ENCODE results near the gene COG8.
"Not testable (repeated sequence)": the region's sequence is repeated elsewhere in the genome, so short reads cannot be mapped to it uniquely, and the experiment has no call there.

The COG8 gene

GRCh38 chr16:69318177-69318910, 21.0 kb downstream of the COG8 start:
- DNase-seq = no peak

- no peak for DNase-seq
Observed at GRCh38 chr16:69316595-69317034, 22.7 kb downstream of the COG8 start.

- DNase-seq = no peak
Observed at GRCh38 chr16:69315486-69316311, 23.7 kb downstream of the COG8 start.

- no peak for DNase-seq
Observed at GRCh38 chr16:69314534-69314933, 24.8 kb downstream of the COG8 start.

GRCh38 chr16:69313469-69313868, 25.9 kb downstream of the COG8 start:
- DNase-seq = no peak

- peak; percentile 29 for DNase-seq
Observed at GRCh38 chr16:69311533-69312387, 27.6 kb downstream of the COG8 start.

GRCh38 chr16:69310653-69311532, 28.5 kb downstream of the COG8 start, which contains the start of gene VPS4A:
Gene VPS4A, plus strand, starts transcription at chr16:69311350. Its CDS starts 162 bp downstream, at chr16:69311512.
- peak; percentile 92 for DNase-seq

- no peak for DNase-seq
Observed at GRCh38 chr16:69309316-69309715, 30.0 kb downstream of the COG8 start.

GRCh38 chr16:69307856-69308255, 31.5 kb downstream of the COG8 start:
- DNase-seq = no peak

GRCh38 chr16:69307091-69307490, 32.3 kb downstream of the COG8 start:
- no peak for DNase-seq

GRCh38 chr16:69306031-69306430, 33.3 kb downstream of the COG8 start:
- no peak for DNase-seq

- no peak for DNase-seq
Observed at GRCh38 chr16:69302301-69302700, 37.1 kb downstream of the COG8 start.

GRCh38 chr16:69301861-69302260, 37.5 kb downstream of the COG8 start:
- no peak for DNase-seq

- no peak for DNase-seq
Observed at GRCh38 chr16:69301187-69301586, 38.2 kb downstream of the COG8 start.

GRCh38 chr16:69298261-69298660, 41.1 kb downstream of the COG8 start:
- DNase-seq = no peak

- not testable (repeated sequence) for DNase-seq
Observed at GRCh38 chr16:69296771-69297170, 42.6 kb downstream of the COG8 start.

GRCh38 chr16:69294051-69294450, 45.3 kb downstream of the COG8 start:
- no peak for DNase-seq

GRCh38 chr16:69293401-69293800, 46.0 kb downstream of the COG8 start:
- no peak for DNase-seq

- not testable (repeated sequence) for DNase-seq
Observed at GRCh38 chr16:69291657-69292056, 47.7 kb downstream of the COG8 start.

GRCh38 chr16:69286941-69287713, 52.2 kb downstream of the COG8 start:
- DNase-seq = peak; percentile 73

- no peak for DNase-seq
Observed at GRCh38 chr16:69285240-69285639, 54.1 kb downstream of the COG8 start.

Measured in KG1 (cell line).